ENCODE results near the gene NRL.

NRL gene

GRCh38 chr14:24114532-24115421 lies at the start of gene NRL, which contains the start of gene DCAF11:
Gene NRL (minus strand): TSS chr14:24114949. CDS start chr14:24082848, 32,101 bp downstream.
Gene DCAF11 (plus strand): TSS chr14:24114777. CDS start chr14:24115595, 818 bp downstream.
- DNase-seq, result peak; percentile 100

- no peak for DNase-seq
These were observed 47.3 kb upstream of the NRL start for GRCh38 chr14:24162093-24162492.

- DNase-seq, result peak; percentile 84
These were observed 46.4 kb upstream of the NRL start, which contains the start of gene IRF9 for GRCh38 chr14:24160850-24161804. Gene IRF9 (plus strand): TSS chr14:24161265. CDS start chr14:24162145, 880 bp downstream.

GRCh38 chr14:24160499-24160849 lies 45.7 kb upstream of the NRL start:
- no peak for DNase-seq

GRCh38 chr14:24159777-24160498 lies 45.2 kb upstream of the NRL start:
- DNase-seq, result no peak

- no peak for DNase-seq
These were observed 42.6 kb upstream of the NRL start for GRCh38 chr14:24157331-24157730.

- DNase-seq, result no peak
These were observed 42.1 kb upstream of the NRL start for GRCh38 chr14:24156840-24157239.

GRCh38 chr14:24155100-24155499 lies 40.4 kb upstream of the NRL start:
- no peak for DNase-seq

GRCh38 chr14:24151404-24152080 lies 36.8 kb upstream of the NRL start:
- DNase-seq, result no peak

- DNase-seq, result no peak
These were observed 36.2 kb upstream of the NRL start for GRCh38 chr14:24150993-24151392.

GRCh38 chr14:24150567-24150966 lies 35.8 kb upstream of the NRL start:
- no peak for DNase-seq

GRCh38 chr14:24150061-24150460 lies 35.3 kb upstream of the NRL start:
- no peak for DNase-seq

- DNase-seq, result no peak
These were observed 34.7 kb upstream of the NRL start for GRCh38 chr14:24149302-24149969.

GRCh38 chr14:24147761-24148428 lies 33.1 kb upstream of the NRL start:
- DNase-seq, result no peak

GRCh38 chr14:24146978-24147760 lies 32.4 kb upstream of the NRL start, which contains the start of gene RNF31:
Gene RNF31 (plus strand): TSS chr14:24147498. CDS start chr14:24147699, 201 bp downstream.
- DNase-seq, result peak; percentile 99

GRCh38 chr14:24146453-24146977 lies 31.8 kb upstream of the NRL start, which contains the start of gene PSME2:
Gene PSME2 (minus strand): TSS chr14:24146610. CDS start chr14:24146581, 29 bp downstream.
- peak; percentile 98 for DNase-seq

GRCh38 chr14:24145690-24146452 lies 31.1 kb upstream of the NRL start:
- DNase-seq, result no peak

- no peak for DNase-seq
These were observed 30.5 kb upstream of the NRL start for GRCh38 chr14:24145219-24145618.

- DNase-seq, result no peak
These were observed 29.7 kb upstream of the NRL start for GRCh38 chr14:24144451-24144850.
